T-helper 1 cell treated with Interleukin-12 subunit alpha and Interleukin-12 subunit beta and Interleukin-4 antibody, amounts not matched to agents 30 μg/mL and 1 μg/mL, for 36 hours (primary cell): ENCODE data around the gene ACVR1B.

Source experiments
- H3K27ac Mint-ChIP-seq: one replicate; pipeline ENCODE4 v1.8.0; 2021; ENCODE audit warnings: mild to moderate bottlenecking, mixed read lengths
- H3K27me3 Mint-ChIP-seq: one replicate; pipeline ENCODE4 v1.8.0; 2021; ENCODE audit warnings: low read depth, mixed read lengths
- H3K36me3 Mint-ChIP-seq: one replicate; pipeline ENCODE4 v1.8.0; 2021; ENCODE audit warnings: low read depth, mixed read lengths
- H3K4me1 Mint-ChIP-seq: one replicate; pipeline ENCODE4 v1.8.0; 2021; ENCODE audit warnings: low read depth, mixed read lengths
- H3K4me3 Mint-ChIP-seq: one replicate; pipeline ENCODE4 v1.8.0; 2021; ENCODE audit warnings: mild to moderate bottlenecking, moderate library complexity, mixed read lengths
- H3K9me3 Mint-ChIP-seq: one replicate; pipeline ENCODE4 v1.8.0; 2021; ENCODE audit warnings: mixed read lengths

The ACVR1B gene

GRCh38 chr12:52006726-52007157 is 55.2 kb downstream of the ACVR1B start, which contains the start of gene TAMALIN:
TAMALIN (plus strand) TSS chr12:52006946; CDS start chr12:52007020, 74 bp downstream.
- H3K27me3 Mint-ChIP-seq, result peaks cover 41% of the 10 kb centered on the region
- peaks cover 8% of the 10 kb centered on the region for H3K4me1 Mint-ChIP-seq
- peak within 1 kb of the TSS; percentile 79 for H3K4me3 Mint-ChIP-seq
- H3K9me3 Mint-ChIP-seq, result no peaks in the 10 kb centered on the region
- peaks cover 2% of the 10 kb centered on the region for H3K36me3 Mint-ChIP-seq
- H3K27ac Mint-ChIP-seq, result peak within 1 kb of the TSS; percentile 69

GRCh38 chr12:52007158-52007921 is 55.8 kb downstream of the ACVR1B start:
- Mint-ChIP-seq H3K36me3 (peaks cover 2% of the 10 kb centered on the region), H3K27me3 (peaks cover 41% of the 10 kb centered on the region), H3K9me3 (no peaks in the 10 kb centered on the region), H3K4me1 (peaks cover 8% of the 10 kb centered on the region), H3K27ac (peak overlapping the region; percentile 69), H3K4me3 (peak overlapping the region; percentile 79)

GRCh38 chr12:52007982-52008510 is 56.5 kb downstream of the ACVR1B start:
- H3K36me3 Mint-ChIP-seq, result peaks cover 2% of the 10 kb centered on the region
- H3K27me3 Mint-ChIP-seq, result peaks cover 35% of the 10 kb centered on the region
- no peak overlapping the region for H3K27ac Mint-ChIP-seq
- H3K4me3 Mint-ChIP-seq, result peak overlapping the region; percentile 79
- no peaks in the 10 kb centered on the region for H3K9me3 Mint-ChIP-seq
- H3K4me1 Mint-ChIP-seq, result peaks cover 8% of the 10 kb centered on the region

- Mint-ChIP-seq H3K36me3 (peaks cover 2% of the 10 kb centered on the region), H3K9me3 (no peaks in the 10 kb centered on the region), H3K4me1 (peaks cover 8% of the 10 kb centered on the region), H3K27me3 (peaks cover 32% of the 10 kb centered on the region), H3K4me3 (no peak overlapping the region), H3K27ac (no peak overlapping the region)
Observed at GRCh38 chr12:52009081-52009751, 57.7 kb downstream of the ACVR1B start.

- Mint-ChIP-seq H3K36me3 (peaks cover 2% of the 10 kb centered on the region), H3K27ac (no peak overlapping the region)
Observed at GRCh38 chr12:52010152-52010622, 58.7 kb downstream of the ACVR1B start.

GRCh38 chr12:52010692-52011601 is 59.4 kb downstream of the ACVR1B start:
- no peak overlapping the region for H3K4me3 Mint-ChIP-seq
- peaks cover 5% of the 10 kb centered on the region for H3K4me1 Mint-ChIP-seq
- peaks cover 2% of the 10 kb centered on the region for H3K36me3 Mint-ChIP-seq
- no peak overlapping the region for H3K27ac Mint-ChIP-seq
- H3K9me3 Mint-ChIP-seq, result no peaks in the 10 kb centered on the region
- peaks cover 14% of the 10 kb centered on the region for H3K27me3 Mint-ChIP-seq

More at GRCh38 chr12:52010152-52010622, 58.7 kb downstream of the ACVR1B start:
- Mint-ChIP-seq H3K27me3 (peaks cover 22% of the 10 kb centered on the region), H3K9me3 (no peaks in the 10 kb centered on the region), H3K4me3 (no peak overlapping the region), H3K4me1 (peaks cover 8% of the 10 kb centered on the region)

GRCh38 chr12:52011602-52012214 is 60.2 kb downstream of the ACVR1B start:
- peaks cover 2% of the 10 kb centered on the region for H3K4me1 Mint-ChIP-seq
- H3K4me3 Mint-ChIP-seq, result no peak overlapping the region
- H3K36me3 Mint-ChIP-seq, result no peaks in the 10 kb centered on the region

GRCh38 chr12:52013626-52014310 is 62.3 kb downstream of the ACVR1B start:
- Mint-ChIP-seq H3K9me3 (no peaks in the 10 kb centered on the region), H3K4me1 (no peaks in the 10 kb centered on the region), H3K36me3 (no peaks in the 10 kb centered on the region), H3K27me3 (no peaks in the 10 kb centered on the region), H3K4me3 (no peak overlapping the region), H3K27ac (no peak overlapping the region)

More at GRCh38 chr12:52011602-52012214, 60.2 kb downstream of the ACVR1B start:
- peaks cover 8% of the 10 kb centered on the region for H3K27me3 Mint-ChIP-seq
- H3K9me3 Mint-ChIP-seq, result no peaks in the 10 kb centered on the region
- H3K27ac Mint-ChIP-seq, result no peak overlapping the region

GRCh38 chr12:52014567-52015530 is 63.4 kb downstream of the ACVR1B start:
- H3K36me3 Mint-ChIP-seq, result no peaks in the 10 kb centered on the region
- H3K4me3 Mint-ChIP-seq, result no peak overlapping the region
- H3K9me3 Mint-ChIP-seq, result no peaks in the 10 kb centered on the region
- peaks cover under 1% of the 10 kb centered on the region for H3K27me3 Mint-ChIP-seq
- no peak overlapping the region for H3K27ac Mint-ChIP-seq
- no peaks in the 10 kb centered on the region for H3K4me1 Mint-ChIP-seq

GRCh38 chr12:52015532-52016041 is 64.1 kb downstream of the ACVR1B start:
- H3K9me3 Mint-ChIP-seq, result no peaks in the 10 kb centered on the region
- no peak overlapping the region for H3K4me3 Mint-ChIP-seq
- no peaks in the 10 kb centered on the region for H3K36me3 Mint-ChIP-seq
- peaks cover 7% of the 10 kb centered on the region for H3K4me1 Mint-ChIP-seq
- H3K27me3 Mint-ChIP-seq, result peaks cover 6% of the 10 kb centered on the region
- H3K27ac Mint-ChIP-seq, result no peak overlapping the region

GRCh38 chr12:52018433-52019112 is 67.1 kb downstream of the ACVR1B start:
- H3K4me3 Mint-ChIP-seq, result no peak overlapping the region
- no peaks in the 10 kb centered on the region for H3K36me3 Mint-ChIP-seq
- peaks cover 12% of the 10 kb centered on the region for H3K4me1 Mint-ChIP-seq
- H3K27ac Mint-ChIP-seq, result no peak overlapping the region
- H3K27me3 Mint-ChIP-seq, result peaks cover 17% of the 10 kb centered on the region
- H3K9me3 Mint-ChIP-seq, result no peaks in the 10 kb centered on the region
